Measurements from ENCODE around the gene SHC1.

- no peak for TF ChIP-seq POLR2A (IDR thresholded peaks at IDR 0.05)
- TF ChIP-seq, protein P1, sequence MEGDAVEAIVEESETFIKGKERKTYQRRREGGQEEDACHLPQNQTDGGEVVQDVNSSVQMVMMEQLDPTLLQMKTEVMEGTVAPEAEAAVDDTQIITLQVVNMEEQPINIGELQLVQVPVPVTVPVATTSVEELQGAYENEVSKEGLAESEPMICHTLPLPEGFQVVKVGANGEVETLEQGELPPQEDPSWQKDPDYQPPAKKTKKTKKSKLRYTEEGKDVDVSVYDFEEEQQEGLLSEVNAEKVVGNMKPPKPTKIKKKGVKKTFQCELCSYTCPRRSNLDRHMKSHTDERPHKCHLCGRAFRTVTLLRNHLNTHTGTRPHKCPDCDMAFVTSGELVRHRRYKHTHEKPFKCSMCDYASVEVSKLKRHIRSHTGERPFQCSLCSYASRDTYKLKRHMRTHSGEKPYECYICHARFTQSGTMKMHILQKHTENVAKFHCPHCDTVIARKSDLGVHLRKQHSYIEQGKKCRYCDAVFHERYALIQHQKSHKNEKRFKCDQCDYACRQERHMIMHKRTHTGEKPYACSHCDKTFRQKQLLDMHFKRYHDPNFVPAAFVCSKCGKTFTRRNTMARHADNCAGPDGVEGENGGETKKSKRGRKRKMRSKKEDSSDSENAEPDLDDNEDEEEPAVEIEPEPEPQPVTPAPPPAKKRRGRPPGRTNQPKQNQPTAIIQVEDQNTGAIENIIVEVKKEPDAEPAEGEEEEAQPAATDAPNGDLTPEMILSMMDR (IDR thresholded peaks at IDR 0.05), result no peak
These were observed 32.6 kb downstream of the SHC1 start for GRCh38 chr1:154937988-154938386.

Data from right lobe of liver (tissue), 4 donors.